ENCODE measurements around the gene GPR132.
A peak's percentile ranks its signal among the peaks of the same experiment; 100 is the strongest.
"Not testable (repeated sequence)": the region's sequence is repeated elsewhere in the genome, so short reads cannot be mapped to it uniquely, and the experiment has no call there.

The GPR132 gene

DNA sequence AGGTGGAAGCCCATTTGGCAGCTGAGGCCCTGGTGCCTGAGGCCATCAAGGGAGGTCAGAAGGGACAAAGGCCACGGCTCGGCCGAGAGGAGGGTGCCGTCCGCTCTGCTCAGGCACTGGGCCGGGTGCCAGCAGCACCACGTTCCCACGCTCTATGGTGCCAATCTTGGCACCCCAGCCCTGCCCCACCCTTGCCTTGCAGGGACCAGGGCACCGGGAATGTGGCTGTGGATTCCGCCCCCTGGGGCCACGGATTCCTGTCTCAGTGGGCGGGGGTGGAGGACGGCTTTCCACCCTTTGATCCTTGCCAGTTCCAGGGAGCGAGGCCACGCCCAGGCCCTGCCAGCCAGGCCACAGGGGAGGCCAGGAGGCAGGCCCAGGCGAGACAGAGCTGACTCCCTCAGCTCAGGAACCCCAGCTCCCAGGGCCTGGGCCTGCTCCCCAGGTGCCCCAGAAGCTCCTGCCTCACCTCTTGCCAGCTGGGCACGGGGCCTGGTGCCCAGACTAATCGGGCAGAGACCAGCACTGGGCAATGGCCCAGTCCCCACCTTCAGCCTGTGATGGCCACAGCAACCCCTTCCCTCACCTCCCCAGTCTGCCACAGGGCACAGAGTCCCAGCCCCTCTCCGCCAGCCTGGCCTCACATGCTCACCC, 26.4 kb upstream of the GPR132 start:
- no peak for DNase-seq (ENCODE audit: low read depth in 2 of 2)

DNA sequence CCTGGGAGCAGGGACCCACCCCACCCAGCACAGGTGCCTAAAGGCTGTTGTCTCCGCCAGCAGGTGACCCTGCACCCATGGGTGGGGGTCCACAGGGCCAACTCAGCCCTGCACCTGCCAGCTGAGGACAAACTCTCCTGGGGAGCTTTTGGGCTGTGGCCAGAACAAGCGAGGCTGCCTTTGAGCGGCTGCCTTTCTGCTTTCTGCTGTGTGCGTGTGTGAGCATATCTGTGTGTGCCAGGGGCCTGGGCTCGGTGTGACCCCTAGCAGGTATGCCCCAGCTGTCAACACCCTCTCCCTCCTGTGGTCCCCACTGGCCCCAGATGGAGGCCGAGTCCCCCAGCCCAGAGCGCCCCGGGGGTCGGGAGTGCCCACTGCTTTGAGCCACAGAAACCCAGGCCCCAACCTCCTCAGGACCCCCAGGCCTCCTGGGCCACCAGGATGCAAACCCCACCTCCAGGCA, 25.9 kb upstream of the GPR132 start:
- DNase-seq (ENCODE audit: low read depth in 2 of 2): no peak

- peak; percentile 83 to 90 for DNase-seq (ENCODE audit: low read depth in 2 of 2)
These were observed 25.3 kb upstream of the GPR132 start for GRCh38 chr14:105090493-105091053.

GRCh38 chr14:105089746-105090492, 24.7 kb upstream of the GPR132 start:
- no peak for DNase-seq (ENCODE audit: low read depth in 2 of 2)

DNA sequence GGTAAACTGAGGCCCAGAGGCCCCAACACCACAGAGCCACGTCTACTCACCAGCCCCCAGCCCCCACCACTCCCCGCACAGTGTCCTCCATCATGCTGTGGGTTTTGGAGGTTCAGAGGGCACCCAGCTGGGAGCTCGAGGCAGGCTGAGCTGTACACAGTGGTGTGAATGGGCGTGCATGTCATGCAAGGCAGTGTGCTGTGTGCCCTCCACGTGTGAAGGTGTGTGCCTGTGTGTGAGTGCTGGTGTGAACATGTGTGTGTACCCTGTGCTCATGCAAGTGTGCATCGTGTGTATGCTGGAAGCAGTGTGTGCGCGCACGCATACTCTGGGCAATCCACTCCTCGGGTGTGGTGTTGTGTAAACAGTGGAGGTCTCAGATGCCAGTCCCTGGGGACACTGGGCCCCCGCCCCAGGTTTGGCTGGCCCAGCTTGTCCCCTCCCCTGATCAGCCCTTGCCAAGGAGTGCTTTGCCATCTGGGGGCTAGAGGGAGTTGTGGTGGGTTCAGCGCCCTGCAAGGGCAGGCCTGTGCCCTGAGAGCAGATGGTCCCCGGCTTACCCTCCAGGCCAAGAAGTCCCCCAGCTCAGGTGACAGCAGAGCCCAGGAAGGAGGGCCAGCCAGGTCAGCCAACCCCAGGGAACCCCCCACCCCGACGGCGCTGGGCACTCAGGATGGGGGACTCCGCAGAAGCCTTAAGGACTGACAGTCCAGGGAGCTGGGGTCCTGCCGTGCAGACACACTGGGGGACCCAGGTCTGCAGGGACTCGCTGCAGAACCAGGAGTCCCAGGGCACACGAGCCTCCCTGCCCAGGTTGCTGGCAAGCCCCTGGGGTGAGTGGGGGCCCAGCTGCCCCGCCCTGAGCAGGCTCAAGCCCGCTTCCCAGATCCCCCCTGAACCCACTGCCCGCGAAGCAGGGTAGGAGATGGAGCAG, 23.8 kb upstream of the GPR132 start:
- no peak for DNase-seq (ENCODE audit: low read depth in 2 of 2)

DNA sequence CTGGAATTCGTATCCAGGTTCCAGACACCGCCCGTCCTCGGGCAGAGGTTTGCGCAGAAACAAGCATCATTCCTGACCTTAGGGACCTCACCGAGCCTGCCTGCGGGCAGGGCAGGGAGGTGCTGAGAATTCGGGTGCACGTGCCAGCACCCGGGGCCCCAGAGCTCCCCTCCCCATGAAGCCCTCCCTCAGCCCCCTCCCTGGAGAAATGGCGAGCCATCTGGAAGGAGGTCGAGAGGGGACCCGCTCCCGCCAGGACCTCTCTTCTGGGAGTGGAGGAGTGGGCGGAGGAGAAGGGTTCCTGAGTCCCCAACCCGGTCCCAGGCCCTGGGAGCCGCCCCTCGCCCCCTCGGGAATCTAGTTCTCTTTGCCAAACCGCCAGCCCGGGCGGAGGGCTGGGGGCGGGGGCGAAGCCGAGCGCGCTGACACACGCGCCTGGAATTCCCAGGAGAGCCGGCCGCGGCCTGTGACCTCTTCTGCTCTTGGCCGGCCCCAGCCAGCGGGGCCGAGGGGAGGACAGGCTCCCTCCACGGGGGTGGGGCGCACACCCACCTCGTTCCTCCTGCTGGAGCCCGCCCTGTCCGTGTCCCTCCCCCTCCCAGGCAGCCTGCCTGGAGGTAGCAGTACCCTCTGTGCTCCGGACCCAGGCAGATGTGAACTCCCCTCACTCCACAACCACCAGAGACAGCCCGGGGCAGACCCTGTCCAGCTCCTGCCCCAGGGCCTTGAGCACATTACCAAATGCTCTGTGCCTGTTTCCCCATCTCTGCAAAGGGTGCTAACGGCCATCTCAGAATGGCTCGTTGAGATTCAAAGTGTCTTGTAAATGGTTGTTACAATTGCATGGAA, 23.0 kb upstream of the GPR132 start:
- no peak for DNase-seq (ENCODE audit: low read depth in 2 of 2)

DNA sequence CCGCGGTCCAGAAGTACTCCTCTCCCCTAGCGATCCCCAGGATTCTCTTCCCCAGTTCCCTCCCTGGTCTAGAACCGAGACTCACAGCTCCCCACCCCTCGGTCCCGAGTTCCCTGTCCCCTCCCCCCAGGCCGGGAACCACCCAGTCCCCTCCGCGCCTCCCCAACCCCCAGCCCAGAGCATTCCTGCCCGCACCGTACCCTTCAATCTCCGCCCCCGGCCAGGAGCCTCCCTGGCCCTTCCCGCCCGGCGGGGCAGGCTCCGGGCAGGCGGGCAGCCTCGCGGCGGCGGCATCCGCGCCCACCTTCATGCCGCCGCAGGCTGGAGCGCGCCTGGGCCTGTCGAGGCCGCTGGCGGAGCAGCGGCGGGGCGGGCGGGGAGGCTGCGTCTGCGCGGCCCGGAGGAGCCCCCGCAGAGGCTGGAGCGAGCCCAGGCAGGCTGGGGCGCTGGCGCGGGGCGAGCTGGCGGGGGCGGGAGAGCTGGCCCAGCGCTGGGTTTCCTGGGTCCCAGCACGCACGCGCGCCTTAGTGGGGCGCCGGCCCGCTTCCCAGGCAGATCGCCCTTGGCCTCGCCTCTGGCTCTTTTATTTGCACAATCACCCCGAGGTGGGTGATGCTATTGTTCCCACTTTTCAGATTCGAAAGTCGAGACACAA, 22.2 kb upstream of the GPR132 start:
- no peak for DNase-seq (ENCODE audit: low read depth in 2 of 2)

DNA sequence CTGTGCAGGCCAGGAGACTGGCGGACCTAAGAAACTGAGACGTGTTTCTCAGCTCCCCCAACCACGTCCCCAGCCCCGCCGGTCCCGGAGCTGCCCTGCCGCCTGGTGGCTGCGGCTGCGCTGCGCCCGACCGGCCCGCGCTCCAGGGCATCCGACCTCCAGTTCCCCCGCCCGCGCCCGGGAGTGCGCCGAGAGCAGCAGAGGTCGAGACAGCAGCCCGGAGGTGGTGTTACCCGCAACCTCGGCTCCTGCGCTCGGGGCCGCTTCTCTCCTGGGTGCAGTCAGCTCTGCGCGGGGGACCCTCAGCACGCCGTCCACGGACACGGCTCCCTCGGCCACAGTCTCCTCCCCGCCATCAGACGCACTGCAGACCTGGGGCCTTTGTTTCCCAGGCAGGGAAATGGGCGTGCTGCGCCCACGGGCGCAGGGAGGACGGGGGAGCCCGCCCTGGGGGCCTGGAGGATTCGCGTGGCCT, 21.6 kb upstream of the GPR132 start:
- peak; percentile 78 to 82 for DNase-seq (ENCODE audit: low read depth in 2 of 2)

DNA sequence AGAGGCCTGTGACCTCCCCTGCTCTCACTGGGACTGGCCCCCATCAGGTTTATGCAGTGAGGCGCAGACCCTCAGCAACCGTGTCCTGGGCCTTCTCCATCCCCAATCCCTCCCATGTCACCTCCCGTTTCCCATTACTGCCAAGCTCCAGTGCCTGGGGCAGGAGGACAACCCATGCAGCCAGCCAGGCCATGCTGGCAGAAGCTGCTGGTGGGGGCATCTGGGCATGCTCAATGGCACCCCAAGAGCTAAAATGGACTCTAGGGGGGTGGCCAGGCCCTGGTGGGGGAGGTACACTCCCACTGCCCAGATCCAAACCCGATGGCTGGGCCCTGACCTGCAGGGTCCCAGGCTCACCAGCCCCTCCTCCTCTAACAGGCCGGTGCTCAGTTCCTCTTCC, 20.5 kb upstream of the GPR132 start:
- no peak for DNase-seq (ENCODE audit: low read depth in 2 of 2)

- DNase-seq (ENCODE audit: low read depth in 2 of 2): no peak
These were observed 19.7 kb upstream of the GPR132 start for GRCh38 chr14:105084741-105085571.

- DNase-seq (ENCODE audit: low read depth in 2 of 2): no peak
These were observed 18.9 kb upstream of the GPR132 start for GRCh38 chr14:105083926-105084685.

DNA sequence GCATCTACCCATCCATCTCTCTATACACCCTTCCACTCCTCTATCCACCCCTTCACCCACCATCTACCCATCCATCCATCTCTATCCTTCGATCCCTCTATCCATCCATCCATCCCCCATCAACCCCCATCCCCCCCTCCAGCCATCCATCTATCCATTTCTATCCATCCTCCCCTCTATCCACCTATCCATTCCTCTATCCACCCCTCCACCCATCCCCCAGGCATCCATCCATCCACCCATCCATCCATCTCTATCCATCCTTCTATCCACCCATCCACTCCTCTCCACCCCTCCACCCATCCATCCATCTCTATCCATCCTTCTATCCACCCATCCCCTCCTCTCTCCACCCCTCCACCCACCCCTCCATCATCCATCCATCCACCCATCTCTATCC, 17.5 kb upstream of the GPR132 start:
- DNase-seq (ENCODE audit: low read depth in 2 of 2): no peak

- not testable (repeated sequence) for DNase-seq (ENCODE audit: low read depth in 2 of 2)
These were observed 16.2 kb upstream of the GPR132 start for GRCh38 chr14:105081473-105081872.

GRCh38 chr14:105080161-105080560, 14.9 kb upstream of the GPR132 start:
- DNase-seq (ENCODE audit: low read depth in 2 of 2): no peak

DNA sequence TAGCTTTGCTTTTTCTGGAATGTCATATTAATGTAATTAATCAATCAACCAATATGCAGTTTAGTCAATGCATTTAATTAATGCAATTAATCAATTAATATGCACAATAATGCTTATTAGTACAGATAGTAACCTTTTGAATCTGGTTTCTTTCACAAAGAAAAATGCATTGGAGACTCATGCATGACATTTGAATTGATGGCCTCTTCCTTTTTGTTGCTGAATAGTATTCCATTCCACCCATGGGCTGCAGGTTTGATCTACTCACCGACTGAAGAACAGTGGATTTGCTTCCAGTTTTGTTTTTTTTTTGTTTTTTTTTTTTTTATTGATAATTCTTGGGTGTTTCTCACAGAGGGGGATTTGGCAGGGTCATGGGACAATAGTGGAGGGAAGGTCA, 13.1 kb upstream of the GPR132 start:
- DNase-seq (ENCODE audit: low read depth in 2 of 2): no peak

DNA sequence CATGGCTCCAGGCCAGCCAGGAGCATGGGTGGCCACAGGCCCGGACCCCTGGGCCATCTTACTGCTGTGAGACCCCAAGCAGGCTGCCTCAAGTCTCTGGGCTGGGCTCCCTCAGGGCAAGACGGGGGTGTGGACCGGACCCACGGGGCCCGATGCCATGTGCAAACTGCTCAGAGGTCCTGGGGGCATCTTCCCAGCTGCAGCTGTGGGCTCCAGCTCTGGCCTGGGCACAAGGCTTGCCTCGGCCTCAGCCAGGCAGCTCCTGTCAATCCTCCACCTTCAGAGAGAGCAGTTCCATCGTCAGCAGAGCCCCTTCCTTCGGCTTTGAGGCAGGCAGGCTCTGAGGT, 12.4 kb upstream of the GPR132 start:
- no peak for DNase-seq (ENCODE audit: low read depth in 2 of 2)

- no peak for DNase-seq (ENCODE audit: low read depth in 2 of 2)
These were observed 11.8 kb upstream of the GPR132 start for GRCh38 chr14:105076805-105077648.

DNA sequence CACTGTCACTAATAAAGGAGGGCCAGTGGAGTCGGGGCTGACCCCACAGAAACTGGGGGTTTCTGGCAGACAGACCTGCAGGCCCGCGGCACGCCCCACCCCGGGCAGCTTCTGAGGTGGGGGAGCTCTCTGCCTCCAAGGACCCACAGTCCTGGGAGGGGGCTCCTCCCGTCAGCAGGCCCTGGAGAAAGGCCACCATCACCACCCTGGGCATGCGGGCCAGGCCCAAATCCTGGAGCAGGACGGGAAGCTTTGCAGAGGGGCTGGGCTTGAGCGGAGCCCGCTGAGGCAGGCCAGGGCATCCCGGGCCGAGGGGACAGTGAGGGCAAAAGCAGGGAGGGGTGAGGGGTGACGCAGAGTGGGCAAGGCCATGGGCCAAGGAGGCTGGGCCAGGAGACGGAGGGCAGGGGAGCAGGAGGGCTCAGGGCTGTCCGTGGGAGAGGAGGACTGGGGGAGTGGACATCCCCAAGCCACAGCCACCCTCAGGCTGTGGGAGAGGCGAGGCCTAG, 11.1 kb upstream of the GPR132 start:
- DNase-seq (ENCODE audit: low read depth in 2 of 2): no peak
